Progenitor cell of endocrine pancreas (in vitro differentiated cells): ENCODE measurements around the gene CTSH. TPM values are rescaled to one million over a fixed set of nuclear protein-coding genes. Genes with fewer than 3 reads are reported as not detected.

Experiments
- DNase-seq: peaks from one replicate; pipeline ENCODE4 v3.0.0; 2021; ENCODE audit warnings: low spot score; ENCODE audit not compliant: unreplicated experiment
- H3K27ac Mint-ChIP-seq: 2 replicates; pipeline ENCODE4 v1.8.0; 2021; ENCODE audit warnings: mild to moderate bottlenecking, moderate library complexity, mixed read lengths
- H3K27me3 Mint-ChIP-seq: 2 replicates; pipeline ENCODE4 v1.8.0; 2021; ENCODE audit warnings: mixed read lengths
- H3K36me3 Mint-ChIP-seq: 2 replicates; pipeline ENCODE4 v1.8.0; 2022; ENCODE audit warnings: mixed read lengths; ENCODE audit not compliant: insufficient read depth
- H3K4me1 Mint-ChIP-seq: 2 replicates; pipeline ENCODE4 v1.8.0; 2021; ENCODE audit warnings: low read depth, mixed read lengths
- H3K4me3 Mint-ChIP-seq: 2 replicates; pipeline ENCODE4 v1.8.0; 2021; ENCODE audit warnings: low read depth, mild to moderate bottlenecking, moderate library complexity, mixed read lengths
- H3K9me3 Mint-ChIP-seq: 2 replicates; pipeline ENCODE4 v1.8.0; 2021; ENCODE audit warnings: low read depth, mixed read lengths
- CTCF ChIP-seq: fragments of 200-600 bp; sonication (generic); IDR thresholded peaks from one replicate; pipeline ENCODE4 v1.5.0; 2021; ENCODE audit warnings: antibody characterized with exemption, mild to moderate bottlenecking; ENCODE audit not compliant: unreplicated experiment
- total RNA-seq: library from RNA; stranded (reverse); gene quantifications from 2 replicates; pipeline ENCODE4 v1.2.1, GENCODE V29; 2021

The CTSH gene
- total RNA-seq, 1 donor from 2014 or later: 56.4 TPM

GRCh38 chr15:78917888-78918287 lies 27.0 kb downstream of the CTSH start:
- H3K4me1 Mint-ChIP-seq: peaks cover 7% of the 10 kb centered on the region
- H3K4me3 Mint-ChIP-seq: no peak overlapping the region
- H3K27me3 Mint-ChIP-seq: no peaks in the 10 kb centered on the region
- DNase-seq: no peak
- H3K9me3 Mint-ChIP-seq: no peaks in the 10 kb centered on the region
- no peak for TF ChIP-seq CTCF
- H3K27ac Mint-ChIP-seq: no peak overlapping the region
- H3K36me3 Mint-ChIP-seq: peaks cover 17% of the 10 kb centered on the region

GRCh38 chr15:78916088-78916487 lies 28.8 kb downstream of the CTSH start:
- Mint-ChIP-seq H3K4me1 (peaks cover 14% of the 10 kb centered on the region), H3K27ac (no peak overlapping the region), H3K27me3 (no peaks in the 10 kb centered on the region), H3K4me3 (no peak overlapping the region), H3K36me3 (peaks cover 18% of the 10 kb centered on the region), H3K9me3 (no peaks in the 10 kb centered on the region)
- DNase-seq: no peak
- TF ChIP-seq CTCF: no peak

- no peaks in the 10 kb centered on the region for H3K9me3 Mint-ChIP-seq
These were observed 29.3 kb downstream of the CTSH start for GRCh38 chr15:78915341-78916087.

GRCh38 chr15:78914027-78914764 lies 30.6 kb downstream of the CTSH start:
- no peaks in the 10 kb centered on the region for H3K27me3 Mint-ChIP-seq
- H3K4me1 Mint-ChIP-seq: peaks cover 23% of the 10 kb centered on the region
- H3K4me3 Mint-ChIP-seq: no peak overlapping the region
- peaks cover 23% of the 10 kb centered on the region for H3K36me3 Mint-ChIP-seq
- no peaks in the 10 kb centered on the region for H3K9me3 Mint-ChIP-seq
- DNase-seq: no peak
- peak; percentile 44 for TF ChIP-seq CTCF
- H3K27ac Mint-ChIP-seq: peak overlapping the region; percentile 55

More at GRCh38 chr15:78915341-78916087, 29.3 kb downstream of the CTSH start:
- H3K4me3 Mint-ChIP-seq: no peak overlapping the region
- DNase-seq: no peak
- no peak for TF ChIP-seq CTCF
- H3K36me3 Mint-ChIP-seq: peaks cover 18% of the 10 kb centered on the region
- H3K27ac Mint-ChIP-seq: no peak overlapping the region
- peaks cover 14% of the 10 kb centered on the region for H3K4me1 Mint-ChIP-seq
- no peaks in the 10 kb centered on the region for H3K27me3 Mint-ChIP-seq

GRCh38 chr15:78913012-78913411 lies 31.8 kb downstream of the CTSH start:
- no peak overlapping the region for H3K27ac Mint-ChIP-seq
- peaks cover 23% of the 10 kb centered on the region for H3K36me3 Mint-ChIP-seq
- no peak for DNase-seq
- no peaks in the 10 kb centered on the region for H3K27me3 Mint-ChIP-seq
- H3K9me3 Mint-ChIP-seq: no peaks in the 10 kb centered on the region
- H3K4me1 Mint-ChIP-seq: peaks cover 23% of the 10 kb centered on the region
- no peak for TF ChIP-seq CTCF
- H3K4me3 Mint-ChIP-seq: no peak overlapping the region
